Measurements from ENCODE around the gene TSPAN8.

GRCh38 chr12:71085575-71085974, 72.2 kb downstream of the TSPAN8 start:
- TF ChIP-seq POLR2AphosphoS5 (IDR thresholded peaks at IDR 0.05; ENCODE audit: low read depth, low read length) (no peak), POLR2A (IDR thresholded peaks at IDR 0.05; ENCODE audit: low read depth, low read length) (no peak)
